Activated CD4-positive, alpha-beta T cell treated with anti-CD3 and anti-CD28 coated beads for 24 hours (primary cell): ENCODE data around the gene RPS6KB2.
"Not testable (repeated sequence)": the region's sequence is repeated elsewhere in the genome, so short reads cannot be mapped to it uniquely, and the experiment has no call there.

Experiments used
- DNase-seq, 2 donors: peaks; one replicate each; pipeline ENCODE4 v3.0.0-alpha.2; 2020; ENCODE audit warnings: low read depth in 2 of 2

RPS6KB2 gene

GRCh38 chr11:67466962-67467771 is 38.9 kb downstream of the RPS6KB2 start:
- no peak for DNase-seq

DNA sequence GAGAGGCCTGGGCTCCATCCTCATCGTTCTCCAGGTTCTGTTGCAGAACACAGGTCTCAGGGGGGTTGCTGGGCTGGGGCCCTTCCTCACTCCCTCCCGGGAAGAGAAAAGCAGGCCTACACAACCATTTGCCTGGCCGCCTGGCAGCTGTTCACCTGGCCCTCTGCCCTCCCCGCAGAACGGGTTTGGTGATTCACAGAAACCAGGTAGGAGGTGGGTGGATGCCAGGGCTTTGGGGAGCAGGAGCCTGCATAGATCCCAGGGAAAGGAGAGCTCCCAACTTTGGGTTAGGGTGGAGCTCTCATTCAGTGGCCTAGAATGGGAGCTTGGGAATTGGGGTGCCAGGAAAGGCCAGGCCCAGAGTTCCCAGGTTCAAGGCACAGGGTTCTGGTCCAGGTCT is 39.8 kb downstream of the RPS6KB2 start:
- DNase-seq, result no peak

GRCh38 chr11:67468456-67468758 is 40.1 kb downstream of the RPS6KB2 start:
- DNase-seq, result no peak

- DNase-seq, result peak; percentile 86 to 91
Observed at GRCh38 chr11:67468759-67469507, 40.6 kb downstream of the RPS6KB2 start, which contains the start of gene TMEM134. TSS of gene TMEM134 (minus strand) at chr11:67469251. CDS start at chr11:67469192, 59 bp downstream.

- DNase-seq, result no peak
Observed at GRCh38 chr11:67469508-67469811, 41.2 kb downstream of the RPS6KB2 start.

- no peak for DNase-seq
Observed at GRCh38 chr11:67470337-67471002, 42.2 kb downstream of the RPS6KB2 start.

DNA sequence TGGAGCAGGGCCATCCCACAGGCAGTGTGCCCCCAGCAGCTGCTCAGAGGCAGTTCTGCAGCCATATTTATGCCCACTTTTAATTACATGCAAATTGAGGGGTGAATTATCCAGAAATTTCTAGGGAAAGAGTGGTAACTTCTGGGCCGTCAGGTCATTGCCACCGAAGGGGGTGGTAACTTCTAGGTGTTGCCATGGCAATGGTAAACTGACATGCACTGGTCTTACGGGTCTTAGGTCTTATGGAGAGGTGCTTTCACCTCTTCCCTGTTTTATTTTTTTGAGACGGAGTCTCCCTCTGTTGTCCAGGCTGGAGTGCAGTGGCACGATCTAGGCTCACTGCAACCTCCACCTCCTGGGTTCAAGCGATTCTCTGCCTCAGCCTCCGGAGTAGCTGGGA is 44.6 kb downstream of the RPS6KB2 start:
- no peak for DNase-seq

- DNase-seq, result not testable (repeated sequence)
Observed at GRCh38 chr11:67476692-67477091, 48.4 kb downstream of the RPS6KB2 start.

DNA sequence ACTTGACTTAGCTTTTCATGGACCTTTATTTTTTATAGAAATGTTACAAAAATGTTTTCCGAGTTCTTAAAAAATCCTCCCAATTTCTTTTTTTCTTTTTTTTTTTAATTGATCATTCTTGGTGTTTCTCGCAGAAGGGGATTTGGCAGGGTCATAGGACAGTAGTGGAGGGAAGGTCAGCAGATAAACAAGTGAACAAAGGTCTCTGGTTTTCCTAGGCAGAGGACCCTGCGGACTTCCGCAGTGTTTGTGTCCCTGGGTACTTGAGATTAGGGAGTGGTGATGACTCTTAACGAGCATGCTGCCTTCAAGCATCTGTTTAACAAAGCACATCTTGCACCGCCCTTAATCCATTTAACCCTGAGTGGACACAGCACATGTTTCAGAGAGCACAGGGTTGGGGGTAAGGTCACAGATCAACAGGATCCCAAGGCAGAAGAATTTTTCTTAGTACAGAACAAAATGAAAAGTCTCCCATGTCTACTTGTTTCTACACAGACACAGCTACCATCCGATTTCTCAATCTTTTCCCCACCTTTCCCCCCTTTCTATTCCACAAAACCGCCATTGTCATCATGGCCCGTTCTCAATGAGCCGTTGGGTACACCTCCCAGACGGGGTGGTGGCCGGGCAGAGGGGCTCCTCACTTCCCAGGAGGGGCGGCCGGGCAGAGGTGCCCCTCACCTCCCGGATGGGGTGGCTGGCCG is 49.2 kb downstream of the RPS6KB2 start:
- DNase-seq, result not testable (repeated sequence)

DNA sequence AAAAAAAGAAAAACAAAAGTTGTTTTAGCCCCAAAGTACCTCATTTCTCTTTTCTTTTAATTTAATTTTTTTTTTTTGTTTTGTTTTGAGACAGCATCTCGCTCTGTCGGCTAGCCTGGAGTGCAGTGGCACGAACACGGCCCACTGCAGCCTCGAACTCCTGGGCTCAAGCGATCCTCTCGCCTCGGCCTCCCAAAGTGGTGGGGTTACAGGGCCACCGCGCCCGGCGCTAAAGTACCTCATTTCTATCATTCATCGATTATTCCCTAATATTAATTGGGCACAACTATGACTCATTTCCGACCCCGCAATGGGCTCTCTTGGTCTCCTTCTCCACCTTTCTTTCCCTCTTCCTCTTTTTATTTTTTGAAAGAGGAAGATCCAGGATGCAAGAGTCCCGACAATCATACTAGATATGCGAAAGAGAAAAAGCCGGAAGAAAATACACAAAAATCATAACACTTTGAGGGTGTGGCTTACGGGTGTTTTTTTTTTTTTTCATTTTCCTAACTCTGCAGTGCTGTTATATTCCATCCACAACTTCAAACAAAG is 54.1 kb downstream of the RPS6KB2 start:
- no peak for DNase-seq

- DNase-seq, result peak; percentile 97 to 98
Observed at GRCh38 chr11:67482827-67483798, 54.8 kb downstream of the RPS6KB2 start, which contains the start of gene AIP. TSS of gene AIP (plus strand) at chr11:67483026. CDS start at chr11:67483159, 133 bp downstream.

DNA sequence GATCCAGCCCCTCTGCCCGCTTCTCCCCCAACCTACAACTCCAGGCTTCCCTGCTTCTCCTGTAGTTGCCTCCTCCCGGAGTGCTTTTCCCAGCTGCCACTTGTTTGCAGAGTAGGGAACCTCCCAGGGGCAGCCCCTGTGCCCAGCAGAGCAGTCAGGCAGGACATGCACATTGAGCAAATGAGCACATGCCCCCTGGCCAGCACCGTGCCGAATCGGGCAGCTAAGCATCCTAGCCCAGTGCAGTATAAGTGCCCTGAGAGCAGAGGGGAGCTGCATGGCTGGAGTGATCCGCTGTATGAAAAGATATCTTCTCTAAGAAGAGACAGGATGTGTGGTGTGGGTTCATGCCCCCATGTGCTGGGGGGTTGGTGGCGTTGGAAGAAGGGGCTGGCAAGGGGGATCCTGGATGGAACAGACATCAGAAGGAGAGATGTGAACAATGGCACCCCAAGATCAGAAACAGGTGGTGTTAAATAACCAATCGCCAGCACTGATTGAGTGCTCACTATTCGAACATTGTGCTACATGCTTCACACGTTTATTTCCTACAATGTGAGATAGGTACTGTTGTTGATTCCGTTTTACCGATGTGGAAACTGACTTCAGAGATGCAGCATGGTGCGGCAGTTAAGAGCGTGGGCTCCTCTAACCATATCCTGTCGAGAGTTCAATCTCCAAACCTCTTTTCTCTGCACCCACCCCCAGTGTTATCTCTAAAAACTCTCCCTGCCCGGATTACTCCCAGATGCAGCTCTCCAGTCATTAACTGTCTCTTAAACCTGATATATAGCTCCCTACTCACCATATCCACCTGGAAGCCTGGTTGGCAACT is 55.8 kb downstream of the RPS6KB2 start:
- no peak for DNase-seq

DNA sequence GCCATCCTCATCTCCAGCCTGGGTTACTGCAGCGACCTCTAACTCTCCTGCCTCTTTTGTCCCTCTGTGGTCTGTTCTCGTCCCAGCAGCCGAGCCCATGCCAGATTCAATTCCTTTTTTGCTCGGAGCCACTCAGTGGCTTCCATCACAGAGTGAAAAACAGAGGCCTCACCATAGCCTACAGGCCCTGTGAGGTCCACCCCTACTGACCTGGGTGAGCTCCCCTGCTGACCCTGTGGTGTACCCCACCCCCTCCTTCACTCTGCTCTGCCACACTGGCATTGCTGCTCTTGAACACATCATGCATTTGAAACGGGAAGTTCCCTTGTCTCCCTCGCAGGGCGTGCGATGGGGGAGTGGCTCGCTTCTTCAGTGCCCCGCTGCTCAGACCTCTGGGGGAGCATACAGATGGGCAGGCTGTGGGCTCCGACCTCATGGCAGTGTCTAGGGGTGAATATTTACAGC is 56.6 kb downstream of the RPS6KB2 start:
- DNase-seq, result no peak
